ENCODE data around the gene TREML4.

TREML4 gene

DNA sequence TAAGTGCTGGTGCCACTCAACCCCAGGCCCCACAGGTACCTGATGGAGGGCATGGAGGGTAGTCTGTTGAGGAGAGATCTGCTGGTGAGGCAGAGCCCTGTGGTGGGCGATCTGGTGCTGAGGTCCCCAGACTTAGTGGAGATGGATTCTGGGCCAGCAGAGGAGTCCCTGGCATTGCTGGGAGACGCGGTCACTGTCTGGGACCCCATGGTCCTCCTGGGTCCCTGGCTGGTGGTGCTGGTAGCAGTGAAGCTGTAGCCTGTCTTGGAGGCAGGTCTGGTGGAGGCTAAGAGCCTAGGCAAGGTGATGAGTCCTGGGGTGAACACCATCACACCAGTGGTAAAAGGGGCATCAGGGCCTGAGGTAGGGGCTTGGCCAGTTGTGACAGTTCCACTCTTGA lies 33.8 kb upstream of the TREML4 start:
- no peaks in the 10 kb centered on the region for H4K20me1 ChIP-seq (ENCODE audit: insufficient read depth, low read length)
- H3K9me3 ChIP-seq (ENCODE audit: insufficient read depth, low read length, severe bottlenecking): peaks cover 11% of the 10 kb centered on the region
- H2AFZ ChIP-seq (ENCODE audit: low read depth, low read length): no peak overlapping the region
- no peak overlapping the region for H3K4me3 ChIP-seq (ENCODE audit: low read depth in 1 of 2, low read length in 2 of 2)
- H3K27ac ChIP-seq (ENCODE audit: low read length): peak overlapping the region; percentile 39
- DNase-seq (no peak), ATAC-seq (ENCODE audit: insufficient read depth, low read depth) (no peak)
- peaks cover 11% of the 10 kb centered on the region for H3K4me1 ChIP-seq (ENCODE audit: insufficient read depth, low read length)
- no peaks in the 10 kb centered on the region for H3K27me3 ChIP-seq (ENCODE audit: insufficient read depth, low read length, poor library complexity)
- TF ChIP-seq, protein P1, sequence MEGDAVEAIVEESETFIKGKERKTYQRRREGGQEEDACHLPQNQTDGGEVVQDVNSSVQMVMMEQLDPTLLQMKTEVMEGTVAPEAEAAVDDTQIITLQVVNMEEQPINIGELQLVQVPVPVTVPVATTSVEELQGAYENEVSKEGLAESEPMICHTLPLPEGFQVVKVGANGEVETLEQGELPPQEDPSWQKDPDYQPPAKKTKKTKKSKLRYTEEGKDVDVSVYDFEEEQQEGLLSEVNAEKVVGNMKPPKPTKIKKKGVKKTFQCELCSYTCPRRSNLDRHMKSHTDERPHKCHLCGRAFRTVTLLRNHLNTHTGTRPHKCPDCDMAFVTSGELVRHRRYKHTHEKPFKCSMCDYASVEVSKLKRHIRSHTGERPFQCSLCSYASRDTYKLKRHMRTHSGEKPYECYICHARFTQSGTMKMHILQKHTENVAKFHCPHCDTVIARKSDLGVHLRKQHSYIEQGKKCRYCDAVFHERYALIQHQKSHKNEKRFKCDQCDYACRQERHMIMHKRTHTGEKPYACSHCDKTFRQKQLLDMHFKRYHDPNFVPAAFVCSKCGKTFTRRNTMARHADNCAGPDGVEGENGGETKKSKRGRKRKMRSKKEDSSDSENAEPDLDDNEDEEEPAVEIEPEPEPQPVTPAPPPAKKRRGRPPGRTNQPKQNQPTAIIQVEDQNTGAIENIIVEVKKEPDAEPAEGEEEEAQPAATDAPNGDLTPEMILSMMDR (IDR thresholded peaks at IDR 0.05; ENCODE audit: borderline replicate concordance, extremely low read depth, low read length, poor library complexity, severe bottlenecking): no peak
- no peak for TF ChIP-seq EZH2 (IDR thresholded peaks at IDR 0.05; ENCODE audit: borderline replicate concordance, low read depth, low read length, severe bottlenecking)
- no peak overlapping the region for H3K9ac ChIP-seq (ENCODE audit: low read depth, low read length)
- H3K36me3 ChIP-seq (ENCODE audit: insufficient read depth, low read length): peaks cover 7% of the 10 kb centered on the region; the same call in 1 of the 2 replicates
- no peak overlapping the region for H3K4me2 ChIP-seq (ENCODE audit: insufficient read depth, low read length)
- no peaks in the 10 kb centered on the region for H3K79me2 ChIP-seq (ENCODE audit: insufficient read depth, low read length)

DNA sequence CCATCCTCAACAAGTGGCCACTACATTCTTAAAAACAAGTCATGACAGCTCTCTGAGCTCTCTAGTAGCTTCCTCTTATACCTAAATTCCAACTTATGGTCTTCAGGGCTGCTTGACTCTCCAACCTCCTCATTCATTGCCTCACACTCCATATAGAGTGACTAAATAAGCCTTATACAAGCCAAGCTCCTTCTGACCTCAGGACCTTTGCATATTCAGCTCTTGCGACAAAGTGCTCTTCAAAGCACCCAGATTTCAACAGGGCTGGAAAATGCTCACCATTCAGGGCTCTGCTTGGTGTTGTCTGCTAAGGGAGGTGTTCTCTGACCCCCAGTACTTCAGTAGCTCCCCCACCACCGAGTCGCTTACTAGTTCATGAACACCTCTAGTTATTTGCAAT lies 30.9 kb upstream of the TREML4 start:
- H3K4me2 ChIP-seq (ENCODE audit: insufficient read depth, low read length): no peak overlapping the region
- no peak overlapping the region for H3K4me3 ChIP-seq (ENCODE audit: low read depth in 1 of 2, low read length in 2 of 2)
- H3K9me3 ChIP-seq (ENCODE audit: insufficient read depth, low read length, severe bottlenecking): no peaks in the 10 kb centered on the region
- H3K27ac ChIP-seq (ENCODE audit: low read length): no peak overlapping the region
- TF ChIP-seq EZH2 (IDR thresholded peaks at IDR 0.05; ENCODE audit: borderline replicate concordance, low read depth, low read length, severe bottlenecking): no peak
- TF ChIP-seq, protein P1 (IDR thresholded peaks at IDR 0.05; ENCODE audit: borderline replicate concordance, extremely low read depth, low read length, poor library complexity, severe bottlenecking): no peak
- peaks cover 4% of the 10 kb centered on the region; the same call in 1 of the 2 replicates for H3K36me3 ChIP-seq (ENCODE audit: insufficient read depth, low read length)
- H3K27me3 ChIP-seq (ENCODE audit: insufficient read depth, low read length, poor library complexity): no peaks in the 10 kb centered on the region
- ATAC-seq (ENCODE audit: insufficient read depth, low read depth) (no peak), DNase-seq (no peak)
- no peaks in the 10 kb centered on the region for H3K79me2 ChIP-seq (ENCODE audit: insufficient read depth, low read length)
- no peak overlapping the region for H3K9ac ChIP-seq (ENCODE audit: low read depth, low read length)
- peaks cover 39% of the 10 kb centered on the region for H3K4me1 ChIP-seq (ENCODE audit: insufficient read depth, low read length)
- no peak overlapping the region for H2AFZ ChIP-seq (ENCODE audit: low read depth, low read length)
- H4K20me1 ChIP-seq (ENCODE audit: insufficient read depth, low read length): no peaks in the 10 kb centered on the region

DNA sequence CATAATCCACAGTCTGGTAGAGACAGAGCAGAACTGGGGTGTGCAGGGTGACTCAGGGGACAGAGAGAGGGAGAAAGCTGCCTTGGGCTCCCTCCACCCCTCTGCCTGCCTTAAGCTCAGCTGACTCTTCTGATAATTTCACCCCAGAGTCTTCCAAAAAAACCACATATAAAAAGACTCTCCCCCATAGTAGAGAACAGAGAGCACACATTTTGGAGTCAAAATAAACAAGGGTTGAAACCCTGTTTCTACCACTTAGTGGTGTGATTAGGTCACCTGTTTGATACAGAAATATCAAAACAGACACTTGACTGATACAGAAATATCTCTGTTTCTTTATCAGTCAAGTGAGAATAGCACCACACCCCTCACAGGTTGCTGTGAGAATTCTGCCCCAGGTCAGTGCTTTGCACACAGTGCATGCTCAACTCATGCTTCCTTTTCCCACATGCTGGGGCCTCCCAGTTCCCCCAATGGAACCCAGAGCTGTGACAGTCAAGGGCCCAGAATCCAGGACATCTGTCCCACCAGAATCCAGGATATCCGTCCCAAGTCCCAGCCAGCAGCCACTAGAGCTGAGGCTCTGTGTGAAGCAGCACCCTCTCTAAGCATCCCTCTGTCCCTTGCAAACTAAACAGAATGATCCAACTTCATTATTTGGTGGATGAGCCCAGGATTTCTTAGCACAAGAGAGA lies 28.4 kb upstream of the TREML4 start:
- H3K9ac ChIP-seq (ENCODE audit: low read depth, low read length): peak overlapping the region; percentile 59
- H3K27ac ChIP-seq (ENCODE audit: low read length): peak overlapping the region; percentile 92
- peak overlapping the region in 1 of 2 experiments; percentile 5; a peak in 1 of 4 replicates for H3K4me3 ChIP-seq (ENCODE audit: low read depth in 1 of 2, low read length in 2 of 2)
- peak; percentile 53 for DNase-seq
- no peaks in the 10 kb centered on the region for H3K27me3 ChIP-seq (ENCODE audit: insufficient read depth, low read length, poor library complexity)
- TF ChIP-seq EZH2 (IDR thresholded peaks at IDR 0.05; ENCODE audit: borderline replicate concordance, low read depth, low read length, severe bottlenecking): no peak
- TF ChIP-seq, protein P1 (IDR thresholded peaks at IDR 0.05; ENCODE audit: borderline replicate concordance, extremely low read depth, low read length, poor library complexity, severe bottlenecking): no peak
- H2AFZ ChIP-seq (ENCODE audit: low read depth, low read length): no peak overlapping the region
- H3K36me3 ChIP-seq (ENCODE audit: insufficient read depth, low read length): no peaks in the 10 kb centered on the region
- H3K4me2 ChIP-seq (ENCODE audit: insufficient read depth, low read length): peak overlapping the region; percentile 61
- no peaks in the 10 kb centered on the region for H3K79me2 ChIP-seq (ENCODE audit: insufficient read depth, low read length)
- no peaks in the 10 kb centered on the region for H3K9me3 ChIP-seq (ENCODE audit: insufficient read depth, low read length, severe bottlenecking)
- H3K4me1 ChIP-seq (ENCODE audit: insufficient read depth, low read length): peaks cover 58% of the 10 kb centered on the region
- no peaks in the 10 kb centered on the region for H4K20me1 ChIP-seq (ENCODE audit: insufficient read depth, low read length)
- ATAC-seq (ENCODE audit: insufficient read depth, low read depth): peak; percentile 28
